Glomerular visceral epithelial cell (primary cell): ENCODE measurements around the gene ADSS1.

ENCODE experiments used
- DNase-seq: peaks from one replicate; pipeline ENCODE4 v3.0.0-alpha.2; 2016; ENCODE audit errors: extremely low spot score

The ADSS1 gene

GRCh38 chr14:104687601-104688504, 36.2 kb upstream of the ADSS1 start:
- peak; percentile 91 for DNase-seq

- peak; percentile 60 for DNase-seq
Measured at GRCh38 chr14:104688505-104689108, 35.4 kb upstream of the ADSS1 start.

GRCh38 chr14:104689109-104689880, 34.7 kb upstream of the ADSS1 start, which contains the start of gene INF2:
Gene INF2, plus strand, starts transcription at chr14:104689618. Its CDS starts 11,748 bp downstream, at chr14:104701366.
- peak; percentile 83 for DNase-seq

GRCh38 chr14:104689881-104690711, 33.9 kb upstream of the ADSS1 start:
- DNase-seq: no peak

- no peak for DNase-seq
Measured at GRCh38 chr14:104690861-104691455, 33.1 kb upstream of the ADSS1 start.

- DNase-seq: no peak
Measured at GRCh38 chr14:104691546-104692260, 32.3 kb upstream of the ADSS1 start.

GRCh38 chr14:104692261-104692938, 31.6 kb upstream of the ADSS1 start:
- no peak for DNase-seq

GRCh38 chr14:104692939-104693315, 31.1 kb upstream of the ADSS1 start:
- DNase-seq: no peak

- DNase-seq: no peak
Measured at GRCh38 chr14:104693482-104694431, 30.3 kb upstream of the ADSS1 start.

- no peak for DNase-seq
Measured at GRCh38 chr14:104694475-104694950, 29.5 kb upstream of the ADSS1 start.

GRCh38 chr14:104694991-104695659, 28.9 kb upstream of the ADSS1 start:
- DNase-seq: peak; percentile 72

- DNase-seq: no peak
Measured at GRCh38 chr14:104695660-104696000, 28.4 kb upstream of the ADSS1 start.

GRCh38 chr14:104696671-104697316, 27.2 kb upstream of the ADSS1 start:
- DNase-seq: no peak

GRCh38 chr14:104697317-104697703, 26.7 kb upstream of the ADSS1 start:
- no peak for DNase-seq

GRCh38 chr14:104697892-104698583, 26.0 kb upstream of the ADSS1 start:
- no peak for DNase-seq

- no peak for DNase-seq
Measured at GRCh38 chr14:104698688-104699425, 25.2 kb upstream of the ADSS1 start.
